OCI-LY3 (cell line): ENCODE results near the gene ARHGEF17.

Experiments used
- CTCF ChIP-seq: fragments of 200-600, 300-600 bp; sonication (generic); IDR thresholded peaks from 2 replicates; pipeline ENCODE4 v1.5.1; 2014; ENCODE audit warnings: antibody characterized with exemption, low read length, low read depth
- EZH2phosphoT487 ChIP-seq: fragments of 200-600 bp; shearing (Covaris generic); IDR thresholded peaks from 2 replicates; pipeline ENCODE4 v1.6.1; 2018; ENCODE audit warnings: antibody characterized with exemption, mixed run types, low read depth

- TF ChIP-seq CTCF, result no peak
- TF ChIP-seq EZH2phosphoT487, result no peak
These were observed 55.1 kb downstream of the ARHGEF17 start for GRCh38 chr11:73363147-73363546.
